GM12892 (cell line): ENCODE data around the gene CYP4F2.
"Not testable (repeated sequence)": the region's sequence is repeated elsewhere in the genome, so short reads cannot be mapped to it uniquely, and the experiment has no call there.

ENCODE experiments used
- DNase-seq: peaks from one replicate; pipeline ENCODE4 v3.0.0; 2011; ENCODE audit not compliant: insufficient read length
- FAIRE-seq: peaks from 2 replicates; lab custom pipeline; 2011; peaks lifted over from hg19 to GRCh38; lab: Jason Lieb, UNC
- POLR2A ChIP-seq: IDR thresholded peaks from 2 replicates; pipeline ENCODE4 v1.6.1; 2011; ENCODE audit warnings: low read depth, low read length, control low read depth
- POLR2AphosphoS5 ChIP-seq: IDR thresholded peaks from 2 replicates; pipeline ENCODE4 v1.6.1; 2011; ENCODE audit warnings: low read depth, low read length, control low read depth
- TAF1 ChIP-seq: IDR thresholded peaks from 2 replicates; pipeline ENCODE4 v1.6.1; 2011; ENCODE audit warnings: low read depth, mild to moderate bottlenecking, control low read depth, low read length, borderline replicate concordance

Gene CYP4F2

GRCh38 chr19:15923702-15924101, 25.8 kb upstream of the CYP4F2 start:
- no peak for DNase-seq
- no peak for FAIRE-seq
- TF ChIP-seq TAF1 (no peak), POLR2A (no peak), POLR2AphosphoS5 (no peak)

- no peak for TF ChIP-seq TAF1
- no peak for TF ChIP-seq POLR2AphosphoS5
- TF ChIP-seq POLR2A, result no peak
- no peak for FAIRE-seq
These were observed 24.1 kb upstream of the CYP4F2 start for GRCh38 chr19:15922021-15922420.

GRCh38 chr19:15919243-15919642, 21.4 kb upstream of the CYP4F2 start:
- no peak for DNase-seq
- TF ChIP-seq TAF1 (no peak), POLR2A (no peak), POLR2AphosphoS5 (no peak)
- no peak for FAIRE-seq

More at GRCh38 chr19:15922021-15922420, 24.1 kb upstream of the CYP4F2 start:
- no peak for DNase-seq

GRCh38 chr19:15915109-15915508, 17.2 kb upstream of the CYP4F2 start:
- DNase-seq (no peak), FAIRE-seq (no peak)
- no peak for TF ChIP-seq POLR2AphosphoS5
- no peak for TF ChIP-seq TAF1

GRCh38 chr19:15913830-15914229, 16.0 kb upstream of the CYP4F2 start:
- DNase-seq (no peak), FAIRE-seq (no peak)
- TF ChIP-seq POLR2AphosphoS5, result no peak
- no peak for TF ChIP-seq POLR2A
- no peak for TF ChIP-seq TAF1

GRCh38 chr19:15913384-15913783, 15.5 kb upstream of the CYP4F2 start:
- FAIRE-seq (no peak), DNase-seq (no peak)
- TF ChIP-seq POLR2AphosphoS5 (no peak), TAF1 (no peak), POLR2A (no peak)

GRCh38 chr19:15911599-15912235, 13.8 kb upstream of the CYP4F2 start:
- TF ChIP-seq POLR2A (no peak), POLR2AphosphoS5 (no peak), TAF1 (no peak)
- FAIRE-seq, result no peak
- no peak for DNase-seq

- no peak for DNase-seq
- TF ChIP-seq POLR2A (no peak), POLR2AphosphoS5 (no peak), TAF1 (no peak)
- no peak for FAIRE-seq
These were observed 7.2 kb upstream of the CYP4F2 start for GRCh38 chr19:15905026-15905425.

GRCh38 chr19:15902898-15903297, 5.0 kb upstream of the CYP4F2 start:
- FAIRE-seq, DNase-seq: not testable (repeated sequence)

- FAIRE-seq, result no peak
- DNase-seq, result no peak
- no peak for TF ChIP-seq TAF1
- TF ChIP-seq POLR2A, result no peak
- TF ChIP-seq POLR2AphosphoS5, result no peak
These were observed 4.4 kb upstream of the CYP4F2 start for GRCh38 chr19:15902254-15902653.

- no peak for TF ChIP-seq POLR2AphosphoS5
- FAIRE-seq, result no peak
- DNase-seq, result no peak
These were observed 2.6 kb upstream of the CYP4F2 start for GRCh38 chr19:15900504-15900903.

- DNase-seq, FAIRE-seq: not testable (repeated sequence)
These were observed 2.2 kb upstream of the CYP4F2 start for GRCh38 chr19:15900032-15900431.

- not testable (repeated sequence) for FAIRE-seq, DNase-seq
These were observed 1.7 kb upstream of the CYP4F2 start for GRCh38 chr19:15899561-15899960.
